ENCODE results near the gene NEK9. TPM values are rescaled to one million over a fixed set of nuclear protein-coding genes. Genes with fewer than 3 reads are reported as not detected.

Gene NEK9
- polyA plus RNA-seq, 5 donors = 114 to 138 (median 133) TPM

GRCh38 chr14:75042035-75042434 lies 84.8 kb downstream of the NEK9 start:
- no peak for DNase-seq

GRCh38 chr14:75041613-75042012 lies 85.2 kb downstream of the NEK9 start:
- no peak for DNase-seq

GRCh38 chr14:75040959-75041358 lies 85.9 kb downstream of the NEK9 start:
- no peak for DNase-seq

- DNase-seq = no peak
Measured at GRCh38 chr14:75040507-75040906, 86.3 kb downstream of the NEK9 start.

GRCh38 chr14:75032939-75033338 lies 93.9 kb downstream of the NEK9 start:
- DNase-seq = no peak

- DNase-seq = no peak
Measured at GRCh38 chr14:75030147-75030546, 96.7 kb downstream of the NEK9 start.

Other genes starting within 250 kb of the NEK9 start
- gene DLST, start 245.1 kb downstream of the NEK9 start, polyA plus RNA-seq (ENCODE audit: insufficient read depth in 1 of 5, insufficient read length in 5 of 5, low replicate concordance in 1 of 5) = 100 to 1,000 TPM in 1 of 5 donors, 10 to 100 TPM in 4; 78.3 to 104 (median 95.0) TPM
- gene RPS6KL1, start 203.8 kb downstream of the NEK9 start, polyA plus RNA-seq (ENCODE audit: insufficient read depth in 1 of 5, insufficient read length in 5 of 5, low replicate concordance in 1 of 5) = 1 to 10 TPM in 4 of 5 donors, under 1 TPM in 1; 0.76 to 2.3 (median 1.1) TPM
- 10 to 100 TPM; 10.2 to 24.5 (median 14.1) TPM for gene PGF, start 171.5 kb downstream of the NEK9 start, polyA plus RNA-seq (ENCODE audit: insufficient read depth in 1 of 5, insufficient read length in 5 of 5, low replicate concordance in 1 of 5)
- gene EIF2B2, start 124.1 kb downstream of the NEK9 start, polyA plus RNA-seq (ENCODE audit: insufficient read depth in 1 of 5, insufficient read length in 5 of 5, low replicate concordance in 1 of 5) = 10 to 100 TPM; 45.2 to 58.4 (median 52.1) TPM
- 10 to 100 TPM; 32.2 to 49.3 (median 38.2) TPM for gene MLH3, start 75.6 kb downstream of the NEK9 start, polyA plus RNA-seq (ENCODE audit: insufficient read depth in 1 of 5, insufficient read length in 5 of 5, low replicate concordance in 1 of 5)
- gene ACYP1, start 63.0 kb downstream of the NEK9 start, polyA plus RNA-seq (ENCODE audit: insufficient read depth in 1 of 5, insufficient read length in 5 of 5, low replicate concordance in 1 of 5) = 10 to 100 TPM; 35.0 to 62.3 (median 52.2) TPM
- gene ZC2HC1C, start 57.4 kb downstream of the NEK9 start, polyA plus RNA-seq (ENCODE audit: insufficient read depth in 1 of 5, insufficient read length in 5 of 5, low replicate concordance in 1 of 5) = 1 to 10 TPM; 3.1 to 6.1 (median 5.3) TPM
- gene TMED10, start 49.6 kb upstream of the NEK9 start, polyA plus RNA-seq (ENCODE audit: insufficient read depth in 1 of 5, insufficient read length in 5 of 5, low replicate concordance in 1 of 5) = 100 to 1,000 TPM; 165 to 215 (median 199) TPM
- gene FOS, start 151.8 kb upstream of the NEK9 start, polyA plus RNA-seq (ENCODE audit: insufficient read depth in 1 of 5, insufficient read length in 5 of 5, low replicate concordance in 1 of 5) = 1,000 to 10,000 TPM in 1 of 5 donors, 100 to 1,000 TPM in 4; 142 to 1,318 (median 956) TPM

Measured in right lung (tissue), 5 donors.